Measurements from ENCODE around the gene INAFM1.
A peak's percentile ranks its signal among the peaks of the same experiment; 100 is the strongest.

Gene INAFM1

DNA sequence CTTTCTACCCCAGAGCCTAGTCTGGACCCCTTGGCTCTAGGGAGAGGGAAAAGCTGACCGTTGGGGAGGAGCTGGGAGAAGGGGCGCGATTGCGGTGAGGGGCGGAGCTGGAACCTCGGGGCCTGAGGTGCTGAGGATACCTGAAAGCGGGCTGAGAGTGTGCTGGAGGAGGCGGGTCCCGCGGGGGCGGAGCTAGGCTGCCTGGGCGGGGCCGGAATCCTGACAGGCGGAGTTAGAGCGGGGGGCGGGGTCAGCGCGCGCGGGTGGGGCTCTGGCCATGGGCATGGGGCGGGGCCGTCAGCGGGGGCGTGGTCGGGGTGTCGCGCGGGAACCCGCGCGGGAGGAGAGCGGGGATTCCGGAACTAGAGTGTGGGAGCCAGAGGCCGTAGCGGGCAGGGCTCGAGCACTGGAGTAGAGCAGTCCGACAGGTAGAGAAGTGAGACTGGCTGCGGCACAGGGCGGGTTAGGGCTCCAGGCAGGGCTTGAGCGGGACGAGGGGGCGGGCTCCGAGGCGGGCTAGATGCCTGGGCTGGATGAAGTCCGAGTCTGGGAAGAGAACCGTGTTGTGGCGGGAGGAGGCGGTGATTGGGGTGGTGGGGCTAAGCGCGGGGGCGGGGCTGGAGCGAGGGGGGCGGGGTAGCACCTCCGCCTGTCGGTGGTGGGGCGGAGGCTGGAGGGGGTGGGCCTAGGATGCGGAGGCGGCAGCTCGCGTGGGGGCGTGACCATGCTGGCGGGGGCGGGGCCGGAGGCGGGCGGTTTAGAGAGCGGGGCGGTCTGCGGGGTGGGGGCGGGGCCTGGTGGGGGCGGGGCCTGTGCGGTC lies at the start of gene INAFM1:
Gene INAFM1 (plus strand): TSS at position 815 of the 820 bp plus-strand sequence. CDS start 35 bp downstream, outside the sequence.
- peak; percentile 49 for DNase-seq

- DNase-seq = no peak
Measured at GRCh38 chr19:47225746-47226425, 48.8 kb upstream of the INAFM1 start.

GRCh38 chr19:47226426-47227351 lies 48.0 kb upstream of the INAFM1 start:
- DNase-seq = no peak

- no peak for DNase-seq
Measured at GRCh38 chr19:47227352-47228167, 47.1 kb upstream of the INAFM1 start.

GRCh38 chr19:47228168-47228936 lies 46.3 kb upstream of the INAFM1 start:
- DNase-seq = no peak

DNA sequence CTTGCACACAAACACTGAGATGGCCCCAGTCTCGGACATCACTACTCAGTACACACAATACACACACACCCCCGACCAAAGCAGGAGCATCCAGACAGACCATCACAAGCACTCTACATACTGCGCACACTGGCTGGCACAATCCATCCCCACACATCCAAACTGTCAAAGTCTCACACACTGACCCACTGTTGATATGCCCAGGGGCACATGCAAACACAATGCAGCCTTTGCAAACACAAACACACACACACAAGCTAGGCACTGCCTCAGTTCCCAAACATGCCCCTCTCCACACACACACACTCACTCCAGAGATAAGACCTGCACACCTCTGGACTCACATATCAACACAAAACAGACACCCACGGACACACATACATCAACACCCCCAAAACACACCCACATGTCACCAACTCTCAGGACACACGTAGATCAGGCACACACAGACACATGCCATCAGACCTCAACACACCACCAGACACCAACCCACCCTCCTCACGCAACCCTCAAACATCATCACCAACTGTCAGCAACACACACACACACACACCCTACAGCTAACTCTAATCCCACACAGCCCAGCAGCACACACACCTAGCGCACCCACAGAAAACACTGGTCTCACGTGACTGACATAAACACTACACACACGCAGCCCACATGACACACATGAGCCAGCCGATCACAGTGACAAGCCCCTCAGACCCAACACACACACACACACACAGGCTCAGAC lies 45.6 kb upstream of the INAFM1 start:
- no peak for DNase-seq

- no peak for DNase-seq
Measured at GRCh38 chr19:47229676-47230053, 45.0 kb upstream of the INAFM1 start.

DNA sequence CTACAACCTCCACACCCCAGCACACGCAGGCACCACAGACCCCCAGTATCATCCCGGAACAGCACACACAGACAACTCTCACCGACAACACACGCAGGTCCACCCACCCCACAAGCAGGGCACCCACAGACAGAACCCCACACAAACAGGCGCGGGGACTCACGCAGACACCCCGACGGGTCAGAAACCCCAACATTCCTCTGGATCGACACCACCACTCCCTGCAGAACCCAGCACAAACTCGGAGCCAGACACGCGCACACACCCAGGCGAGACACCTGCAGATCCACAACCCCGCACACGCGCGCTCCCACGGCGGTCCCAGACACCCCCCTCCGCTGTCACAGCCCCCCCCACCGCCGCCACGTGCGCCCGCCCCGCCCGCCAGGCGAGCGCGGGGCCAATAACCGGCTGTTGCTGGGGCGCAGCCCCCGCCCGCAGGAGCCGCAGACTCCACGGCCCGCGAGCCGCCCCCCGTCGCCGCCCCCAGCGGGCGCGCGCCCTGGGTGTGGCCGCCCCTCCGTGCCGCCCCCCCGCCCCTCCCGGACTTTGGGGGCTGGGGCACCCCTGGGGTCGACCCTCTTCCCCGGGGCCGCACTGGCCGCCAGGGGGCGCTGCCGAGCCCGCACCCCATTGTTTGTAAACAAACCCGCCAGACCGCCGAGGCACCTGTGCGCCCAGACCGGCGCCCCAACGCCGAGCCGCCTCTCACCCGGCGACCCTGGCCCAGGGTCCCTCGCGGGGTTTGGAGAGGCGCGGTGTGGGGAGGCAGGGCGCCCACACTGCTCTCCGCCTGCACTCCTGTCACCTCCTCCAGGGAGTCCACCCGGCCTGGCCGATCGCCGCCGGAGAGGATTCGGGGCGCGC lies 44.4 kb upstream of the INAFM1 start:
- no peak for DNase-seq

DNA sequence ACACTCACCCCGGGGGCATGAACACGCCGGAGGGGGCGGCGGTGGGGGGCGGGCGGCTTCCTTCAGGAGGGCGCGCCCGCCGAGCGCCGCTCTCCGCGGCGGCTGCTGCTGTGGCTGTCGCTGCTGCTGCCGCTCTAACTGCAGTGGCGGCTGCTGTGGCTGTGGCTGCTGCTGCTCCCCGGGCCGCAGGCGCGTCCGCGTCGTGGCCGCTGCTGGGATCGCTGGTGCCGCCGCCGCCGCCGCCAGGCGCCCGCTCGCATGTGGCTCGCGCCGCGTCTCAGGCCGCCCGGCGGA lies 43.8 kb upstream of the INAFM1 start, which contains the start of gene BBC3:
Gene BBC3 (minus strand): TSS at position 279 of the 294 bp plus-strand sequence. CDS start 2,768 bp downstream, outside the sequence.
- no peak for DNase-seq

DNA sequence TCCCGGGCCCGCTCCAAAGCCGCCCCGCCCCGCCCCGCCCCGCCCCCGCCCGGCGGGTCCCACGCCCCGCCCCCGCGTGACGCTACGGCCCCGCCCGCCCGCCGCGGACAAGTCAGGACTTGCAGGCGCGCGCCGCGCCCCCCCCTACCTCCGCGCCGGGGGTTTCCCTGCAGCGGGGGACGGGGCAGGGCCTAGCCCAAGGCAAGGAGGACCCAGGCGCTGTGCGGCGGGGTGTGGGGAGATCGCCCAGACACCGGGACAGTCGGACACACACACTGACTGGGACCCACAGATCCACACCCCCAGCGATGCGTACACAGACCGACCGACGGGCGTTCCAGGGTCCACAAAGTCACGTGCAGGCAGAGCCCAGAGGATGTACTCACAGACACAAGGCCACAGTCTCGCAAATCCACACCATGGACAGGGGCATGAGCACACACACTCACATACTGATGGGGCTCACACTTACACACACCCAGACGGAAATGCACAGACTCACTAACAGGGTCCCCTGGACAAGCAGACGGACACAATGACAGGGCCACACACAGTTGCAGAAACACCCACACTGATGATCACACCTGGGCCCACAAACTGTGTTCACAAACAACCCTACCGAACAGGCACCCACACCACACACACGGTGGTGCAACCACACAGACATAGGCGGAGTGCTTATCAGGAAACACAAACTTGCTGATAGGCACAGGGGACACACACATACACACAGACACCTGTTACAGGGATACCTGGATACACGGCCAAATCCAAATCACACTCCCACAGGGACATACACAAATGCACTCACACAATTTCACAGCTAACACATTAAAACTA lies 43.2 kb upstream of the INAFM1 start:
- DNase-seq = no peak

- no peak for DNase-seq
Measured at GRCh38 chr19:47232422-47233211, 42.1 kb upstream of the INAFM1 start.

DNA sequence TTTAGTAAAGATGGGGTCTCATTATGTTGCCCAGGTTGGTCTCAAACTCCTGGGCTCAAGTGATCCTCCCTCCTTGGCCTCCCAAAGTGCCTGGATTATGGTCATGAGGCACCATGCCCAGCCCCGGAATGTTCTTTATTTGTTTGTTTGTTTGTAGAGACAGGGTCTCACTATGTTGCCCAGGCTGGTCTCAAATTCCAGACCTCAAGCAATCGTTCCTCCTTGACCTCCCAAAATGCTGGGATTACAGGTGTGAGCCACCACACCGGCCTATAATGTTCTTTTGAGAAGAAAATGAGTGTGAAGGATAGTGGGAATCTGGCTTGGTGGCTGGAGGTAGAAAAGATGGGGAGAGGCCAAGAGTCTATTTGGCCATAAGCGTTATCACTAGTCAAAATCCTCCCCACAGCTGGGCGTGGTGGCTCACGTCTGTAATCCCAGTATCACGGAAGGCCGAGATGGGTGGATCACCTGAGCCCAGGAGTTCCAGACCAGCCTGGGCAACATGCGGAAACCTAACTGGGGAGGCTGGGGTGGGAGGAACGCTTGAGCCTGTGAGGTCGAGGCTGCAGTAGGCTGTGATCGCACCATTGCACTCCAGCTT lies 38.5 kb upstream of the INAFM1 start:
- no peak for DNase-seq

- DNase-seq = no peak
Measured at GRCh38 chr19:47239152-47239551, 35.5 kb upstream of the INAFM1 start.

GRCh38 chr19:47239610-47240296 lies 34.9 kb upstream of the INAFM1 start:
- no peak for DNase-seq

- DNase-seq = no peak
Measured at GRCh38 chr19:47240556-47240955, 34.1 kb upstream of the INAFM1 start.

DNA sequence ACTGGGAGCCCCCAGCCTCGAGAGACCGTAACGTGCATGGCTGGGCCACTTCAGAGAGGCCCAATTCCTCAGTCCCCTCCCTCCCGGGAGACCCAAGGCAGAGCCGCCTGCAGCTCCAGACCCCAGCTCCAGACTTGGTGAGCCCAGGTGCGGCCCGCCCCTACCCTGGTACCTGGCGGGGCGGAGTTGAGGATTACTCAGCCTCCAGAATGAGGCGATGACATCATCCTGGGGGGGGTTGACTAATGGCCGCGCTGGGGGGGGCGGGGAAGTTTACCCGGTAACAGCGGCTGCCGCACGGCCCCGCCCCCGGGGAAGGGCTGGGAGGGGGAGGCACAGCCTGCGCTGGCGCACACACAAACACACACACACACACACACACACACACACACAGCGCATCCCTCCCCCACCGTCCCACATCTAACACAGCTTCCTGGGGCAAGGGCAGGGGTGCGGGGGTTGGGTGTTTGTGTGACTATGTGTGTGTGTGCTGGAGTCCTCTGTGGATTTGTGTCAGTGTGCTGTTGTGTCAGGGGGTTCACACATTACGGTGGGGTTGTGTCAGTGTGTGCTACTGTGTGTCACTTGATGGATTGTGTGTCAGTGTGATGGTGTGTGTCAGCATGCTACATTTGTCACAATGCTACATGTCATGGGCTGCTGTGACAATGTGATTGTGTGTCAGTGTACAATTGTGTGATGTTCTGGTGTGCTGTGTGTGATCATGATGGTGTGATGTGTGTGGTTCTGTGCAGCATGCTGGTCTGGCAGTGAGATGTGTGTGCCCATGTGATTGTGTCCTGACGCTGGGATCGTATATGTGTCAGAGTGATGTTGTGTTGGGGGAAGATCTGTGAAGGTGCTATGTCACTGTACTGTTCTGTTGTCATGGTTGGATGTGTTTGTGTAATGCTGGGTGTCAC lies 33.4 kb upstream of the INAFM1 start:
- DNase-seq = no peak
